Measurements from ENCODE around the gene TMCC2. TPM values are rescaled to one million over a fixed set of nuclear protein-coding genes. Genes with fewer than 3 reads are reported as not detected.

TMCC2 gene
- total RNA-seq, 1 experiment from 2014 or later = 2.7 TPM

GRCh38 chr1:205306929-205307566, 79.3 kb downstream of the TMCC2 start:
- Histone ChIP-seq H3K9me2 (ENCODE audit: insufficient read depth) (no peaks in the 10 kb centered on the region), H3K79me2 (ENCODE audit: insufficient read depth, low read length) (peaks cover 1% of the 10 kb centered on the region; the same call in 1 of the 2 replicates), H3K9me3 (ENCODE audit: control insufficient read depth in 1 of 2, insufficient read depth in 1 of 2, low read depth in 1 of 2, low read length in 2 of 2) (no peaks in the 10 kb centered on the region), H3K9ac (ENCODE audit: low read length) (no peak overlapping the region), H3K36me3 (ENCODE audit: control insufficient read depth in 1 of 2, insufficient read depth in 2 of 2, low read length in 2 of 2) (peaks cover 5 to 26% of the 10 kb centered on the region in 2 experiments; a peak in 2 of 4 replicates), H3K27ac (ENCODE audit: low read depth, low read length) (no peak overlapping the region), H4K20me1 (ENCODE audit: insufficient read depth) (no peaks in the 10 kb centered on the region), H3K4me3 (replicated peaks in 1 of 2; ENCODE audit: low read depth in 1 of 2, low read length in 2 of 2) (no peak overlapping the region), H2AFZ (ENCODE audit: low read depth, low read length, poor library complexity, severe bottlenecking) (no peak overlapping the region), H3K4me2 (ENCODE audit: low read length) (no peak overlapping the region), H3K4me1 (ENCODE audit: control insufficient read depth in 1 of 2, insufficient read depth in 2 of 2, low read length in 2 of 2) (peaks cover 4 to 12% of the 10 kb centered on the region in 2 experiments), H3K27me3 (ENCODE audit: insufficient read depth, low read length) (no peaks in the 10 kb centered on the region)
- ChIA-PET RAD21 (ENCODE audit: low non-redundant PET in 1 of 2, low total read pairs in 2 of 2, uncharacterized antibody in 2 of 2, unreplicated experiment in 2 of 2) (no interaction called here), POLR2A (no interaction called here), CTCF (no interaction called here)
- no peak for DNase-seq (ENCODE audit: low read depth, low spot score)
- intact Hi-C loops (cut with micrococcal nuclease) = no loop called here
- BruUV-seq (replicated peaks) = no TSS peak
- ATAC-seq = no peak
- TF ChIP-seq ELF1 (IDR thresholded peaks at IDR 0.05; ENCODE audit: borderline replicate concordance, low read depth) (no peak), SIN3A (IDR thresholded peaks at IDR 0.05; ENCODE audit: low read depth) (no peak), JUND (IDR thresholded peaks at IDR 0.05) (no peak), FOSL1 (IDR thresholded peaks at IDR 0.05; ENCODE audit: low read depth) (no peak), REST (IDR thresholded peaks at IDR 0.05; ENCODE audit: low read depth) (no peak), ZNF274 (IDR thresholded peaks at IDR 0.05; ENCODE audit: low read depth, low read length) (no peak), ZFX (IDR thresholded peaks at IDR 0.05) (no peak), EGR1 (IDR thresholded peaks at IDR 0.05; ENCODE audit: low read depth) (no peak), YY1 (IDR thresholded peaks at IDR 0.05; ENCODE audit: extremely low read depth, insufficient replicate concordance, low read depth, low read length) (no peak), POLR2AphosphoS5 (IDR thresholded peaks at IDR 0.05; ENCODE audit: low read depth, low read length) (no peak), EZH2 (IDR thresholded peaks at IDR 0.05) (no peak), ZBTB33 (IDR thresholded peaks at IDR 0.05; ENCODE audit: extremely low read depth, insufficient replicate concordance, low read length) (no peak), CBX3 (IDR thresholded peaks at IDR 0.05; ENCODE audit: low read depth) (no peak)
